Measurements from ENCODE around the gene CFAP92.

CFAP92 gene, protein sequence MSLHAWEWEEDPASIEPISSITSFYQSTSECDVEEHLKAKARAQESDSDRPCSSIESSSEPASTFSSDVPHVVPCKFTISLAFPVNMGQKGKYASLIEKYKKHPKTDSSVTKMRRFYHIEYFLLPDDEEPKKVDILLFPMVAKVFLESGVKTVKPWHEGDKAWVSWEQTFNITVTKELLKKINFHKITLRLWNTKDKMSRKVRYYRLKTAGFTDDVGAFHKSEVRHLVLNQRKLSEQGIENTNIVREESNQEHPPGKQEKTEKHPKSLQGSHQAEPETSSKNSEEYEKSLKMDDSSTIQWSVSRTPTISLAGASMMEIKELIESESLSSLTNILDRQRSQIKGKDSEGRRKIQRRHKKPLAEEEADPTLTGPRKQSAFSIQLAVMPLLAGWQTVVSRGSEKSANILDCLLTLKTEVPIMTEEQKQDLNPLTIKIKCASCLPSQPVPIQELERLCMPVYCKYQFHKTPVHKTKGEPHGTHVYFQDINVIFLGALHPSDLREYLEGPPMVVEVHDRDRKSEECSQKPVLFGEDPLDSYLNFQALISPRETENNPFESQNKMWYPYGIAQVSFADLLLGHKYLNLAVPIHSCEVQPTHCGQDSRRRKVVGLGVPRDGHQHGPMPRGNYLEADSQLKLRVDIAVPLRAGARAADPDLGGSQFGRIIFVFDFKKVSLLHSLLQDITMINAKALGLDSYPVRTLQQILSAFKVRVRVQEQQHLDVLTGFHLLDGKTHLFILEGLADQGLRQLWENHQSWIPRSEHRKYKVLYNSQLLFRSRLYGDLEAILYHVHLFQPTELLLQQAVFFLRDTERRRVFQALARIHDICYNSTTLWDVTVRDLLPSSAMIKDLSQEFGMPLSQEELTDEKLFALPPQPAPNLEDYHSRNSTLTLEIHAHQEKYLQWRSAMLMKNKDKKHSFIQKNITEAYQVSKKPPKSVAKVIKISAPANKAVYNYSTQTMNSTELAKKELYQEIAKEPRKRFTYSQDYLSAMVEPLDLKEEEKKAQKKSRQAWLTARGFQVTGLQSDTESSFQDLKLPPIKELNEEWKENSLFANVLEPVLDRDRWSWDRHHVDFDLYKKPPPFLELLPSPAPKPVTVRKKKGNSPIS

DNA sequence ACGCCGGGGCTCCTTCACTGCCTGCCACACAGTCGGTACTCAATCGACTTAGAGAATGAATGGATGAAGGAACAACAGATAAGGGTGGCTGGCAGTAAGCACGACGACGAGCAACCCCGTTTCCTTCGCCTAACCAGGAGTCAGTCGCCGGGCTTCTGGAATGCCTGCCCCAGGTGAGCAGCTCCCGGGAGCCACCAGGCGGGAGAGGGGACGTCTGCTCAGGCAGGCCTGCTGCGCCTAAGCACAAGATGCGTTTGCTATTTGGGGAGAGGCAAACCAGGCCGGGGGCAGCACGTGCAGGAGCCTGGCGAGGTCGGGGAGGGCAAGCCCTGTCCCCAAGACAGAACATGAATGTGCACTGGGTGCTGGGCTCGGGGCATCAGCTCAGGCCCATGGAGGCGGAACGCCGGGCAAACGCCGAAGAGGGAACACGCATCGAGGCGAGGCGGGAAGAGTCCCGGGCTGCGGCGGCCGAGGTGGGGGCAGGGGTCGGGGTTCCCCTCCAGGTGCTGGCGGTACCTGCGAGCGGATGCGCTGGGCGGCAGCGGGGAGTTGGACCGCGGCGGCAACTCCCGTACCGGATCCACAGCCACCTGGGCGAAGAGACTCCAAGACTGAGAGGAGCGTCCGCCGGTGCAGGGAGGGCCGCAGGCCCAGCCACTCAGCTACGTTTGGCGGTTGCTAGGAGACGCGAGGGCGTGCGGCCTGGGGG is at the start of gene CFAP92:
Gene CFAP92, minus strand, starts transcription at position 616 of the 712 bp plus-strand sequence. CDS start 772 bp downstream, outside the sequence.
- no peak for DNase-seq (ENCODE audit: low read depth)

- DNase-seq (ENCODE audit: low read depth), result no peak
These were observed 46.9 kb upstream of the CFAP92 start for GRCh38 chr3:129040579-129041300.

GRCh38 chr3:129040039-129040336 is 46.1 kb upstream of the CFAP92 start:
- no peak for DNase-seq (ENCODE audit: low read depth)

DNA sequence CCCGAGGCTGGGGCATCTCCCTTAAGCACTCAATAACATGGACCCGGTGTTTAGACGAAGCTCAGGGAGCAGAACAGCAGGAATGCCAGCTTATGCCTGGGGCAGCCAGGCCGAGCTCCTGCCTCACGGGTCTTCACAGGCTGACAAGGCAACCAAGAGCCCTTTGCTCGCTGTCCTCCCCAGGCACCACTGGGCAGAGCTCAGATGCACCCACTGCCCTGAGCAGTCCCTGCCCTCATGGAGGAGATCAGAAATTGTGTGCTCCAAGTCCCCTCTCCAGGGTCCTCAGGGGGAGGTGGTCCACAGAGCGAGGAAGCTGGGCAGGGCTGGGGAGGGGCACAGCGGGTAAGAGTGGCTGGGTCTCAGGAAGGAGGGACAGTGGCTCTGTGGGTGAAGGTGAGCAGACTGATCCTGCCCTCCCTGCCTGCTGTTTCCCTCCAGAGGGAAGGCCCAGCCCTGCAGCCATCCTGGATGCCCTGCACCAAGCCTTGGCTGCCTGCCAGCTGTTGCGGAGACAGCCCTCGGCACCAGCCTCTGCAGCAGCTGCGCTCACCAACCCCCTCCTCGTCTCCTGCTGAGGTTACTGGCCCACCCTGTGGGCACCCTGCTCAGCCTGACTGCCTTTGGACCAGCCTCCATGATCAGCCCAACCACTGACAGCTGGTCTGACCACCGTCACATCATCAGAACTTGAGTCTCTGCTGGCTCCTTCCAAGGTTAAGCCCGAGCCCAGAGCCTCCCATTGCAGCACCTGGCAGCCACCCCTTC is 45.6 kb upstream of the CFAP92 start:
- DNase-seq (ENCODE audit: low read depth), result no peak

DNA sequence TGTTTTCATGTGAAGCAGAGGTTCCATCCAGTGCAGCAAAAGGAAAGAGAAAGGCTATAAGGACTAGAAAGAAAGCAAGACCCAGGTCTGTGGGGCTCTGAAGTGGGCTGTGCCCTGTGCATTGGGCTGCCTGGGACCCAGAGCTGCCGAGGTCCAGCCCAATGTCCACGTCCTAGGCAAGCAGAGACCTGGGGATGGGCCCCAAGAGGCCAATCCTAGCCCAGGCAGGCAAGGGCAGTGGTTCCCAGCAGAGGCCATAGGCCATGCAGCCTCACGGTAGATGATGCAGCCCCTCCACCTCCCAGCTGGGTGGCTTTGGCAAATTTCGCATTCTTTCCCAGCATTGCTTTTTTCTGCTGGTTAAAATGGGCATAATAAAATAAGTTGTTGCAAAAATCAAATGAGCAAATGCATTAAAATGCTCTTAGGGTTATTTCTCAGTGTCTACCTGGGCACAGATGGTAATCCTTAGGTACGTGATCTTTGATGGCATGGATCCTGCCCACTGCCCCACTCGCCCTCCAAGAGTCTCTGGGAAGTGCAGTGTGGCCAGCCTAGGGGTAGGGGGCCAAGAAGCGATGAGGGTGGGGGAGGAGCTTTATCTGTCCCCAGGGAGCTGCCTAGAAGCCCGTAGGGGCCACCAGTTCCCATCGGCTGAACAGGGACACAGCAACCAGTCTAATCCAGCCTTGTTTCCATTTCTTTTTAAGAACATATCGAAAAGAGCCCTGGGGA is 44.4 kb upstream of the CFAP92 start:
- DNase-seq (ENCODE audit: low read depth), result no peak

GRCh38 chr3:129037093-129037419 is 43.2 kb upstream of the CFAP92 start:
- DNase-seq (ENCODE audit: low read depth), result no peak

DNA sequence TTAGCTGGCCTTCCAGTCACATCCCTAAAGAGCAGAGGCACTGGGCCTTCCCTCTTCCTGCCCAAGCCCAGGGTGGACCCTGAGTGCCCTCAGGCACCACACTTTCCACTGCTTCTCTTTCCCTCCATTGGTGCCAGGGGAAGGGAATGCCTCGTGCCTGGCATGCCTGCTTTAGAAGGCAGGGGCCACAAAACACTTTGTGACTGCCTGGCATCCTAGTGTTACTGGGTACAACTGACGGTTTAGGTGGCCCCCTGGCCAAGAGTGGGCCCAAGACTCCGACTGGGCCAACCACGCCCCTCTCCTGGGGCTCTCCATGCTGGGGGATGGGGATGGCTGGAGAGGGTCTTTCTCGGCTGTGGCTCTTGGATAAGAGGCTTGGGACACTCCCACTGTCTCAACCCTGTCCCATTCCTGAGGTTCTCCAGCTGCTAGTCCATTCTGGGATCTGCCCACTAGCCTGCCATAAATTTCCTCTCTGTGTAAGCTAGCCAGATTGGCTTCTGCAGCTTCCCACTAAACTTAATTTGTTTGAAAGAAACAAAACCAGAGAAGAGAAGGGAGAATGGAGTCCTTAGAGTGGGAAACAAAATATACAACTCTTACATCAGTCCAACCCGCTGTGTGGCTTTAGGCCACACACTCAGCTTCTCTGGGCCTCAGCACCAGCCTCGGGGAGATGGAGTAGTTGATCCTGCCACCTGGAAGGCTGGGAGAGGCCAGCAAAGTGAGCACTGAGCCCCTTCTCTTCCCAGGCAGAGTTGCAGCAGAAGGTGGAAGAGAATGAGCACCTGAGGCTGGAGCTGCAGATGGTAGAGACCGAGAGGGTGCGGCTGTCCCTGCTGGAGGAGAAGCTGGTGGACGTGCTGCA is 42.6 kb upstream of the CFAP92 start:
- no peak for DNase-seq (ENCODE audit: low read depth)

GRCh38 chr3:129035360-129036221 is 41.7 kb upstream of the CFAP92 start:
- DNase-seq (ENCODE audit: low read depth), result no peak

DNA sequence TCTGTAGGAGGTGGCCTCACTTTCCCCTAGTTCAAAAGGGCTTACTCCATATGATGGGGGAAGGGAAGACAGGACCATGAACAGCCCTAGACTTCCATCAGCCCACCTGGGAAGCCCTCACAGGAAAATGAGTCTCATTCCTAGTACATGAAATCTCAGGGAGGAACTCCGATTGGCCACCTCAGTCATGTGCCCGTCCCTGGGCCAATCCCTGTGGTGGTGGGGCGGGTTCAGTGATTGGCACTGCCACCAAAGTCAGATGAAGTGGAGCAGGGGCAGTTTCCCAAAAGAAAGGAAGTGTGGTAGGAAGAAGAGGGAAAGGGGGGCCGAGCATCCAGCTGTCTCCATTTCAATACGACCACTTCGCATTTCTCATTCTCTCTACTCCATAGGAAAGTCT is 40.8 kb upstream of the CFAP92 start:
- no peak for DNase-seq (ENCODE audit: low read depth)

DNA sequence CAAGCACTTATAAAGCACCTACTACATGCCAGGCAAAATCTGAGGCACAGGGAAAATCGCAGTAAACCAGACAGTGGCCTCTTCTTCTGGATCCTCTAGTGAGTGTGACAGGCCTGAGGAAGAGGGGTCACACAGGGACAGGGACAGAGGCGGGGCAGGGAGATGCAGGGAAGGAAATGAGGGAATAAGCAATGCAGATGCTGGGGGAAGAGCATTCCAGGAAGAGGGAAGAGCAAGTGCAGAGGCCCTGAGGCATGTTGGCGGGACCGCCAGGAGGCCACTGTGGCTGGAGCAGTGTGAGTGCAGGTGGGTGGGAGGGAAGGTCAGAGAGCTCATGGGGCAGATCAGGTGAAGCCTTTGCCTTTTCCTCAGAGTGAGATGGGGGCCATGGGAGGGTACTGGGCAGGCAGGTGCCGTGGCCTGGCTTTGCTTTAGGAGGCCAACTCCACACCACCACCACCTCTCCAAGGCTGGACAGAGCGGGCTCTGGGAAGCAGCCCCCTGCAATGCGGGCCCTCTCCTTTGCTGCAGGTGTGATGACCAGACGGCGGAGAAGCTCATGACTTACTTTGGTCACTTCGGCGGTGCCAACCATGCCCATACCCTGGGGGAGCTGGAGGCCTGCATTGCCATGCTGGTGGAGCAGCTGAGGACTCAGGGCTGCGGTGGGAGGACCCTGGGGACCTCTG is 39.9 kb upstream of the CFAP92 start:
- DNase-seq (ENCODE audit: low read depth), result no peak

DNA sequence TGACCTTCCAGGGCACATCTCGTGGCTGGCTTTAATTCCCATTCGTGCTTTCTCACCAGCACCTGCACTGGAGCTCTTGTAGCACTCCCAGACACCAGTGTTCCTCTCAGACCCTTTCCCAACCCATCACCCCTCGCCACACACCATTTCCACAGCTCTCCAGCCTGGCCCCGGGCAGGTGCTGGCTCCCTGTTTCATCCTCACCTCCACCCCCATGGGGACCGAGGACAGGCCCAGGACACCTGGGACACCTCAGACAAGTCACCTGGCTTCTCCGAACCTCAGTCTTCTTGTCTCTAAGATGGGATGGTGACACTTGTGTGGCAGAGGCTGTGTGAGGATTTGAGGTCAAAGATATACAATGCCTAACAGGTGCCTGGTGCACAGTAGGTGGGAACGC is 39.3 kb upstream of the CFAP92 start:
- no peak for DNase-seq (ENCODE audit: low read depth)

- no peak for DNase-seq (ENCODE audit: low read depth)
These were observed 38.8 kb upstream of the CFAP92 start for GRCh38 chr3:129032716-129033115.

DNA sequence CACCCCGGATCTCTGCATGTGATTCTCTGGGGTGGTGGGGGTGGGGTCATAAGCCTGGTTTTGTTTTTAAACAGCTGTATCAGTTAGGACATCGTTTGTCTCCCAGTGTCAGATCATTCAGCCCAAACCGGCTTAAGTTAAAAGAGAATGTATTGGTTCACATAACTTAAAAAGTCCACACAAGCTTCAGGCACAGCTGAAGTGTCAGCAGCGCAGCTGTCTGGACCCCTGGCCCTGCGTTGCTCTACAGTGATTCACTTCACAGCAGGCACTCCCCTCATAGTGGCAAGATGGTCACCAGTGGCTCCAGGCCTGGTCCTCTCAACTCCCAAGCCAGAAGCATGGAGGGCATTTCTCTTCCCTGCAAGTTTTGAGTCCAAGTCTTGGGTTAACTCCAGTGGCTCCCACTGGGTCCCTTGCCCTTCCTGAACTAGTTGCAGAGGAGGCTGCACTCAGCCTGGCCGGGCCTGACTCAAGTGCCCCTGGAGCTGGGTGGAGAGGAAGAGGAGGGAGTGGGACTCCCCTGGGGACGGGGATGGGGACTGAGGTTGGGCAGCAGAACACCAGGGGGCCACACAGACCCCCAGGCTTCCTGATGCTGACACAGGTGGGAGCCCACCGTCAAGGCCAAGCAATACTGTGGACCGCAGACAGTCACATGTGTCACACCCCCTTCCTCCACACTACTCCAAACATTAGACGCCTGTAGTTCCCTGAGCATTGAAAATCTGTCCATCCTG is 37.8 kb upstream of the CFAP92 start:
- DNase-seq (ENCODE audit: low read depth), result no peak

DNA sequence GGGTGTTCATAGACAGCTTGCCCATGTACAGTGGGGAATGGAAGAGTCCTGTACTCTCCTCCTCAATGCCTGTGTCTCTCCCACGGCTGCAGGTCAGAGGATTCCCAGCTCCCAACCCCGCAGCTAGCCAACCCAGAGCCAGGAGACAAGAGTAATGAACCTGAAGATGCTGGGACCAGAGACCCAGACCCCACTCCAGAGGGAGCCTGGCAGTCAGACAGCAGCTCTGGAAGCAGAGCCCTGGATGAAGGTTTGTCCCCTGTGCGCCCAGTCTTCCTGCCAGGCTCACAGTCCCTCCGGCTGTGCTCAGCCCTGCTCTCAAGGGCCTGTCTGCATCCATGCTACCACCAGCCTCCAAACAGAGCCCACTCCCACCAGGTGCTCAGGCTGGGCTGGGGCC is 36.7 kb upstream of the CFAP92 start:
- DNase-seq (ENCODE audit: low read depth), result no peak

DNA sequence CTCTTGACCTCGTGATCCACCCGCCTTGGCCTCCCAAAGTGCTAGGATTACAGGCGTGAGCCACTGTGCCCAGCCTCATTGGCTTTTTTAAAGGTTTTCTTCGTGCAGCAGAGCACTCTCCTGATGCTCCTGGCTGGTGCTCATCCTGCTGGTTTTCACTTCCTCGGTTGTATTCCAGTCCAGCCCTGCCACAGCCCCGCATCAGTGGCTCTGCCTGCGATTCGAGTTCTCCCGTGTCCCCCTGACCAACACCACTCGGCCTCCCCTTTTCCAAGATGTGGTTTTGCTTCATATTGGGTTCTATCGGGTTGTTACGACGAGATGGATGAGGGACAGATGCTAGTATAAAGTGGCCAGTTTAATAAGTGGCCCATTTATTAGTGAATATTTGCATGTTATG is 35.0 kb upstream of the CFAP92 start:
- no peak for DNase-seq (ENCODE audit: low read depth)

DNA sequence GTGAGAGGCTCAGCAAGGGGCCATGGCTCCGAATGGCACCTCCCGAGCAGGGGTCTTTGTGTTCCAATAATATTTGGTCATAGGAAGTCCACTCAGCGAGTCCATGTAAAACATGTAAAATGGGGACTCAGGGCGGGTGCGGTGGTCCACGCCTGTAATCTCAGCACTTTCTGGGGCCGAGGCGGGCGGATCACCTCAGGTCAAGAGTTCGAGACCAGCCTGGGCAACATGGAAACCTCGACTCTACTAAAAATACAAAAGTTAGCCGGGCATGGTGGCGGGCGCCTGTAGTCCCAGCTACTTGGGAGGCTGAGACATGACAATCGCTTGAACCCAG is 33.6 kb upstream of the CFAP92 start:
- no peak for DNase-seq (ENCODE audit: low read depth)

Measured in CMK (cell line).